Measurements from ENCODE around the gene FZD7.
A peak's percentile ranks its signal among the peaks of the same experiment; 100 is the strongest.

The FZD7 gene

GRCh38 chr2:202033317-202034248, at the start of gene FZD7:
FZD7 (plus strand) TSS chr2:202033855; CDS start chr2:202034648, 793 bp downstream.
- H3K9me2 ChIP-seq (replicated peaks; ENCODE audit: low read depth, low read length) = no peaks in the 10 kb centered on the region
- peak within 1 kb of the TSS; percentile 89 for H3K4me2 ChIP-seq (ENCODE audit: low read depth, low read length, poor library complexity, severe bottlenecking)
- peaks cover 25% of the 10 kb centered on the region for H3K4me1 ChIP-seq (ENCODE audit: insufficient read depth, low read length, poor library complexity, severe bottlenecking)
- peak within 1 kb of the TSS; percentile 73 for H3K9ac ChIP-seq (ENCODE audit: low read depth, low read length, poor library complexity, severe bottlenecking)
- peak within 1 kb of the TSS; percentile 78 for H3K4me3 ChIP-seq (ENCODE audit: low read length, poor library complexity, severe bottlenecking)
- H3K27me3 ChIP-seq (ENCODE audit: insufficient read depth, low read length, poor library complexity, severe bottlenecking) = no peaks in the 10 kb centered on the region
- peak within 1 kb of the TSS; percentile 97 for H2AFZ ChIP-seq (ENCODE audit: low read length)
- 0 out of 2 replicates have a peak, but pooled peaks cover 4% of the 10 kb centered on the region for H3F3A ChIP-seq (ENCODE audit: low read depth)
- H3K9me3 ChIP-seq (ENCODE audit: insufficient read depth, low read depth, low read length) = no peaks in the 10 kb centered on the region
- no peaks in the 10 kb centered on the region for H3K79me2 ChIP-seq (ENCODE audit: insufficient read depth, low read length)
- TF ChIP-seq CTCF (conservative IDR thresholded peaks at IDR 0.05; ENCODE audit: low read length) (peak; percentile 51), EZH2phosphoT487 (IDR thresholded peaks at IDR 0.05; ENCODE audit: borderline replicate concordance) (no peak)
- H4K20me1 ChIP-seq (ENCODE audit: insufficient read depth, low read length, poor library complexity, severe bottlenecking) = no peaks in the 10 kb centered on the region
- no peaks in the 10 kb centered on the region for H3K36me3 ChIP-seq (ENCODE audit: insufficient read depth, low read length)

GRCh38 chr2:201984333-201984732, 49.3 kb upstream of the FZD7 start:
- H3K4me2 ChIP-seq (ENCODE audit: low read depth, low read length, poor library complexity, severe bottlenecking) = no peak overlapping the region
- no peak for TF ChIP-seq EZH2phosphoT487 (IDR thresholded peaks at IDR 0.05; ENCODE audit: borderline replicate concordance)
- TF ChIP-seq CTCF (conservative IDR thresholded peaks at IDR 0.05; ENCODE audit: low read length) = no peak
- H3K36me3 ChIP-seq (ENCODE audit: insufficient read depth, low read length) = no peaks in the 10 kb centered on the region
- no peak overlapping the region for H2AFZ ChIP-seq (ENCODE audit: low read length)
- no peaks in the 10 kb centered on the region for H3K4me1 ChIP-seq (ENCODE audit: insufficient read depth, low read length, poor library complexity, severe bottlenecking)
- no peaks in the 10 kb centered on the region for H3K27me3 ChIP-seq (ENCODE audit: insufficient read depth, low read length, poor library complexity, severe bottlenecking)
- H3F3A ChIP-seq (ENCODE audit: low read depth) = no peaks in the 10 kb centered on the region
- no peaks in the 10 kb centered on the region for H3K9me2 ChIP-seq (replicated peaks; ENCODE audit: low read depth, low read length)
- H3K79me2 ChIP-seq (ENCODE audit: insufficient read depth, low read length) = no peaks in the 10 kb centered on the region
- no peak overlapping the region for H3K4me3 ChIP-seq (ENCODE audit: low read length, poor library complexity, severe bottlenecking)
- H4K20me1 ChIP-seq (ENCODE audit: insufficient read depth, low read length, poor library complexity, severe bottlenecking) = no peaks in the 10 kb centered on the region
- no peak overlapping the region for H3K9ac ChIP-seq (ENCODE audit: low read depth, low read length, poor library complexity, severe bottlenecking)
- H3K9me3 ChIP-seq (ENCODE audit: insufficient read depth, low read depth, low read length) = no peaks in the 10 kb centered on the region

GRCh38 chr2:201984800-201985525, 48.7 kb upstream of the FZD7 start:
- TF ChIP-seq EZH2phosphoT487 (IDR thresholded peaks at IDR 0.05; ENCODE audit: borderline replicate concordance) (no peak), CTCF (conservative IDR thresholded peaks at IDR 0.05; ENCODE audit: low read length) (peak; percentile 20; the same call in 1 of the 2 replicates)
- no peak overlapping the region; the same call in 1 of the 2 replicates for H2AFZ ChIP-seq (ENCODE audit: low read length)
- no peaks in the 10 kb centered on the region for H3K79me2 ChIP-seq (ENCODE audit: insufficient read depth, low read length)
- no peaks in the 10 kb centered on the region for H3K4me1 ChIP-seq (ENCODE audit: insufficient read depth, low read length, poor library complexity, severe bottlenecking)
- H3K9ac ChIP-seq (ENCODE audit: low read depth, low read length, poor library complexity, severe bottlenecking) = no peak overlapping the region
- no peak overlapping the region for H3K4me2 ChIP-seq (ENCODE audit: low read depth, low read length, poor library complexity, severe bottlenecking)
- no peaks in the 10 kb centered on the region for H3K36me3 ChIP-seq (ENCODE audit: insufficient read depth, low read length)
- no peaks in the 10 kb centered on the region for H3F3A ChIP-seq (ENCODE audit: low read depth)
- H3K9me2 ChIP-seq (replicated peaks; ENCODE audit: low read depth, low read length) = no peaks in the 10 kb centered on the region
- no peaks in the 10 kb centered on the region for H3K27me3 ChIP-seq (ENCODE audit: insufficient read depth, low read length, poor library complexity, severe bottlenecking)
- no peak overlapping the region for H3K4me3 ChIP-seq (ENCODE audit: low read length, poor library complexity, severe bottlenecking)
- no peaks in the 10 kb centered on the region for H4K20me1 ChIP-seq (ENCODE audit: insufficient read depth, low read length, poor library complexity, severe bottlenecking)
- H3K9me3 ChIP-seq (ENCODE audit: insufficient read depth, low read depth, low read length) = no peaks in the 10 kb centered on the region
